Measurements from ENCODE around the gene BPHL. TPM values are rescaled to one million over a fixed set of nuclear protein-coding genes. Genes with fewer than 3 reads are reported as not detected.

Gene BPHL
- polyA plus RNA-seq, 1 donor: 29.5 TPM

Other genes with a start within 250 kb of the BPHL start
- gene SERPINB9, start 215.4 kb upstream of the BPHL start, polyA plus RNA-seq (ENCODE audit: insufficient read length): 1.9 TPM
- 80.5 TPM for gene SERPINB6, start 147.1 kb upstream of the BPHL start, polyA plus RNA-seq (ENCODE audit: insufficient read length)
- 15.5 TPM for gene NQO2, start 118.8 kb upstream of the BPHL start, polyA plus RNA-seq (ENCODE audit: insufficient read length)
- 10.1 TPM for gene RIPK1, start 50.2 kb upstream of the BPHL start, polyA plus RNA-seq (ENCODE audit: insufficient read length)
- gene TUBB2A, start 38.8 kb downstream of the BPHL start, polyA plus RNA-seq (ENCODE audit: insufficient read length): 75.7 TPM
- 60.2 TPM for gene TUBB2B, start 108.9 kb downstream of the BPHL start, polyA plus RNA-seq (ENCODE audit: insufficient read length)
- 14.2 TPM for gene PSMG4, start 140.2 kb downstream of the BPHL start, polyA plus RNA-seq (ENCODE audit: insufficient read length)

Measured in forelimb muscle (tissue), 1 donor.